ENCODE results near the gene ELMO3. TPM values are rescaled to one million over a fixed set of nuclear protein-coding genes. Genes with fewer than 3 reads are reported as not detected.

Gene ELMO3
- total and polyA plus RNA-seq, 2 donors, result 2.7 to 6.4 TPM

DNA sequence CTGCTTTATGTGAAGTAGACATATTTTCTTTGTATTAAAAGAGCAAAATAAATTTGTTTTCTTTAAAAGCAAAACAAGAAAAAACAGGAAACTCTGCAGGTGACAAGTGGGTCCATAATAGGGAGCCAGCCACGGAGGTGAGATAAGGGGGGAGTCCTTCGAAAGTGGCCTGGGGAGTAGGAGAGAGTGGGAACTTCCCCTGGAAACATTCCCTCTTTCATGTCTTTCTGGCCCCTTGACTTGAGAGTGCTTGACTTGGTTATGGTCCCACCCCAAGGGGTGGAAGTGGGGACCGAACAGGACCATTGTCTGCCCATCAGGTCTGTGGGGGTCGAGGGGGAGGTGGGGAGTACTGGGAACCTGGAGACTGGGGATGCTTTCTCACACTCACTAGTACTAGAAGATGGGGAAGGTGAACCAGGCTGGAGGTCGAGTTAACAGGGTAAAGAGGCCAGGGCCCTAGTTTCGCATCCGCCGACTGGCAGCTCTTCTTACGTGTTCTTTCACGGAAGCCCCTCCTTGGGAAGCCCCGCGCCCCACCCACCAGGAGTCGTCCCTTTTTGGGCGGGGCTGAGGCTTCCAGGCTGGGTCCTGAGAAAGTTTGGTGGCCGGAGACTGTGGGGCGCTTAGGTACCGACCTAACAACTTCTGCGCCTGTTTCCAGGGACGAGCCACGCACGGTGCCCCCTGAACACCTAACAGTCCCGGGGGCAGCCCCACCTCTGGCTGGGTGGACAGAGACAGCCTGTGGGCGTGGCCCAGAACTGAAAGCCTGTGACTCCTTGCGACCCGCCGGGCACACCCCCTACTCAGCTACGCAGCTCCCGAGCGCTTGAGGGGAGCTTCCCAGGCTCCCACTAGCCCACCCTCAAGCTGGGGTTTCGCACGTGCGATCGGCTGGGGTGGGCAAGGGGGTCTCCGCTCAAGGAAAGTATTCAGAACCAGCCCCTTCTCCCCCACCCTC lies 40.0 kb upstream of the ELMO3 start:
- H3K4me1 ChIP-seq (ENCODE audit: insufficient read depth), result peaks cover 3% of the 10 kb centered on the region

DNA sequence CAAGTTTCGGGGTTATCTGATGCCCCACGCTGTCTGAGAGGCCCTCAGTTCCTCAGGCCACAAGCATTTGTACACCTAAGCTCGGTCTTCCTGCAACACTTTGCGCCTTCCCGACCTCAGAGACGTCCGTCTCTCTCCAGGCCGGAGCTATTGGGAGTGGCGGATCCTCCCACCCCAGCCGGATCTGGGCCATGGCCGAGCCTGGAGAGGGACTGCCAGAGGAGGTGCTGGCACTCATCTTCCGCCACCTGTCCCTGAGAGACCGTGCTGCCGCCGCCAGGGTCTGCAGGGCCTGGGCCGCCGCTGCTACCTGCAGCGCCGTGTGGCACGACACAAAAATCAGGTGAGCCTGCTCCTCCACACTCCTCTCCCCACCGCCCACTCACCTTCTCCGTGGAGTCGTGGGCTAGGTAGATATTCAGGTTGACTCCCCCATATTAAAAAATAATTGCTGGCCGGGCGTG lies 37.3 kb upstream of the ELMO3 start:
- peaks cover 3% of the 10 kb centered on the region for H3K4me1 ChIP-seq (ENCODE audit: insufficient read depth)
- H3K36me3 ChIP-seq (ENCODE audit: insufficient read depth), result no peaks in the 10 kb centered on the region
- 50% methylated on average over 25 of the region's 25 CpGs for WGBS
- no peak for DNase-seq (ENCODE audit: extremely low spot score)
- H3K4me3 ChIP-seq (ENCODE audit: low read depth, low read length), result no peak overlapping the region
- H3K27ac ChIP-seq (ENCODE audit: low read depth), result no peak overlapping the region

More for the DNA sequence above, 40.0 kb upstream of the ELMO3 start:
- peak overlapping the region; percentile 57 for H3K27ac ChIP-seq (ENCODE audit: low read depth)
- H3K36me3 ChIP-seq (ENCODE audit: insufficient read depth), result no peaks in the 10 kb centered on the region
- no peak for DNase-seq (ENCODE audit: extremely low spot score)
- peak overlapping the region; percentile 82 for H3K4me3 ChIP-seq (ENCODE audit: low read depth, low read length)
- WGBS, result 6% methylated on average over 34 of the region's 34 CpGs

DNA sequence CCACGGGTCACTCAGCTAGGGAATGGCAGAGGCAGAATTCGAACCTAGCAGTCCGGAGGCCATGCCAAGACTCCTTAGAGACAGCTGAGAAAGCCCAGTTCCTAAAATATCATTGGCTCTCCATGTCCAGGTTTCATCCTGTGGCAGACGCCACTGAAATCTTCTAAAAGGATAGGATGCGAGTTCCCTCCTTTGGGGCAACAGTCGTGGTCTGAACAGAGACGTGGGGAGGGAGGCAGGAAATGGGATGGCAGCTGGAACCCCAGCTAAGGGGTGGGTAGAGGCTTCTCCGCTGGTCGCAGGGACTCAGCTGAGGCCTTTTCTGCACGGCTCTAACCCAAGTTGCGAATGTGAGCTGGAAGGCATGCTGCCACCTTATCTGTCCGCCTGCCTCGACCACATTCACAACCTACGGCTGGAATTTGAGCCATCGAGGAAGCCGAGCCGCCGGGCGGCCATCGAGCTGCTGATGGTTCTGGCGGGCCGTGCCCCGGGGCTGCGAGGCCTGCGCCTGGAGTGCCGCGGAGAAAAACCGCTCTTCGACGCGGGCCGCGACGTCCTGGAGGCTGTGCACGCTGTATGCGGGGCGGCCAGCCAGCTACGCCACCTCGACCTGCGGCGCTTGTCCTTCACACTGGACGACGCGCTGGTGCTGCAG lies 36.3 kb upstream of the ELMO3 start:
- 30% methylated on average over 44 of the region's 44 CpGs for WGBS
- no peak for DNase-seq (ENCODE audit: extremely low spot score)
- H3K4me3 ChIP-seq (ENCODE audit: low read depth, low read length), result no peak overlapping the region
- no peaks in the 10 kb centered on the region for H3K36me3 ChIP-seq (ENCODE audit: insufficient read depth)
- no peak overlapping the region for H3K27ac ChIP-seq (ENCODE audit: low read depth)
- peaks cover 3% of the 10 kb centered on the region for H3K4me1 ChIP-seq (ENCODE audit: insufficient read depth)

DNA sequence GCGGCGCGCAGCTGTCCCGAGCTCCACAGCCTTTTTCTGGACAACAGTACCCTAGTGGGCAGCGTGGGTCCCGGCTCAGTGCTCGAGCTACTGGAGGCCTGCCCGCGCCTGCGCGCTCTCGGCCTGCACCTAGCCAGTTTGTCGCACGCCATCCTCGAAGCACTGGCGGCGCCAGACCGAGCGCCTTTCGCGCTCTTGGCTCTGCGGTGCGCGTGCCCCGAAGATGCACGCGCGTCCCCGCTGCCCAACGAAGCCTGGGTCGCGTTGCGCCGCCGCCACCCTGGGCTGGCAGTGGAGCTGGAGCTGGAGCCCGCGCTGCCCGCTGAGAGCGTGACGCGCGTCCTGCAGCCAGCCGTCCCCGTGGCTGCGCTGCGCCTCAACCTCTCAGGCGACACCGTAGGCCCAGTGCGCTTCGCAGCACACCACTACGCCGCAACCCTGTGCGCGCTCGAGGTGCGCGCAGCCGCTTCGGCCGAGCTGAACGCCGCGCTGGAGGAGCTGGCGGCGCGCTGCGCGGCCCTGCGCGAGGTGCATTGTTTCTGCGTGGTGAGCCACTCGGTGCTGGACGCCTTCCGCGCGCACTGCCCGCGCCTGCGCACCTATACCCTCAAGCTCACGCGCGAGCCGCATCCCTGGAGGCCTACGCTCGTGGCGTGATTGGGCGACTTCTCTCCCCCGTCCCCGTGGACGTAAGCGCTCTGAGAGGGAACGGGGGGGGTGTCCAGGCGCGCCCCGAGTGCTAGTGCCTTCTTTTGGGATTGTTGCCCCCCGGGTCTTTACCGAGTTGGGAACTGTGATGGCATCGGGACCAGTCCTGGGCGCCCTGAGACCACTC lies 35.5 kb upstream of the ELMO3 start:
- DNase-seq (ENCODE audit: extremely low spot score), result no peak
- Histone ChIP-seq H3K4me3 (ENCODE audit: low read depth, low read length) (peak overlapping the region; percentile 20), H3K4me1 (ENCODE audit: insufficient read depth) (peaks cover 3% of the 10 kb centered on the region), H3K36me3 (ENCODE audit: insufficient read depth) (no peaks in the 10 kb centered on the region), H3K27ac (ENCODE audit: low read depth) (no peak overlapping the region)
- WGBS, result 7% methylated on average over 99 of the region's 99 CpGs

DNA sequence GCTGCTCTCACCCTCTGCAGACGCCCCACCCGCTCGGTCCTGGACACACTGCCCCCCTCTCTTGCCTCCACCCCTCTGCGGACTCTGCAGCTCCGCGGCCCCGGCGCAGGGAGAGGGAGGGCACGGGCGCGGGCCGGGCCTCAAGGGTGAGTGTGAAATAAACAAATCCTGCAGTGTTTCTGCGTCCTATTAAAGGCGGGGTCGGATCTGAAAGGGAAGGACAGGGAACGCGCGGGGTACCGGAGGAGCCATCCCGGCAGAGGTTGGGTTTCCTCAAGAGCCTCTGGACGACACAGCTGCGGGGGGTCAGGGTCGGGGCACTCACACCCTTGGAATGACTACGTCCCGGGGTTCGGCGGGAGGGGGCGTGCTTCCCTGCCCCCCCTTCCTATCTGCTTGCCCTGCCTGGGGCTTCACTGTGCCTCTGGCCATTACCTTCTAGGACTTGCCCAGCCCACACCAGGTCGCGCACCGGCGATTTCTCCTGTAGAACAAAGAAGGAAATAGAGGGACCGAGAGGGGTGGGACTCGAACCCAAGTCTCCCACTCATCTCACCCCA lies 34.9 kb upstream of the ELMO3 start:
- Histone ChIP-seq H3K4me1 (ENCODE audit: insufficient read depth) (peaks cover 3% of the 10 kb centered on the region), H3K36me3 (ENCODE audit: insufficient read depth) (no peaks in the 10 kb centered on the region), H3K27ac (ENCODE audit: low read depth) (no peak overlapping the region), H3K4me3 (ENCODE audit: low read depth, low read length) (peak overlapping the region; percentile 20)
- WGBS, result 1% methylated on average over 34 of the region's 34 CpGs
- no peak for DNase-seq (ENCODE audit: extremely low spot score)

DNA sequence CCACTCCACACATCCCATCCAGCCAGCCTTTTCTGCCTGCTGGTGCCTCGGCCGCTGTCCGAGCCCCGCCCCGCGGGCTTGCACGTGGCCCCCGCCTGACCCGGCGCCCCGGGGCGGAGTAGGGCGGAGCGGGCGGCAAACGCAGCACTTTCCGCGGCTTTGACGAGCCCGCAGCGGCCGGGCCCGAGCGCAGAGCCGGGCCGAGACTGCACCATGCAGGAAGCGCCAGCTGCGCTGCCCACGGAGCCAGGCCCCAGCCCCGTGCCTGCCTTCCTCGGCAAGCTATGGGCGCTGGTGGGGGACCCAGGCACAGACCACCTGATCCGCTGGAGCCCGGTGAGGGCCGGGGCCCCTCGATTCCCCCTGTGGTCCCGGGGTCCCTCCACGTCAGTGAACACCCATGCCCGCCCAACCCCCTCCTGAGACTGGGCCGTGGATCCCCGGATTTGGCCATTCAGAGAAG lies 34.3 kb upstream of the ELMO3 start, which contains the start of gene HSF4:
Gene HSF4, plus strand, starts transcription at position 147 of the 463 bp plus-strand sequence. Its CDS starts 67 bp downstream, at position 214.
- H3K27ac ChIP-seq (ENCODE audit: low read depth), result no peak within 1 kb of the TSS
- H3K4me1 ChIP-seq (ENCODE audit: insufficient read depth), result peaks cover 3% of the 10 kb centered on the region
- DNase-seq (ENCODE audit: extremely low spot score), result no peak
- H3K4me3 ChIP-seq (ENCODE audit: low read depth, low read length), result peak within 1 kb of the TSS; percentile 20
- H3K36me3 ChIP-seq (ENCODE audit: insufficient read depth), result no peaks in the 10 kb centered on the region
- 4% methylated on average over 41 of the region's 41 CpGs for WGBS

DNA sequence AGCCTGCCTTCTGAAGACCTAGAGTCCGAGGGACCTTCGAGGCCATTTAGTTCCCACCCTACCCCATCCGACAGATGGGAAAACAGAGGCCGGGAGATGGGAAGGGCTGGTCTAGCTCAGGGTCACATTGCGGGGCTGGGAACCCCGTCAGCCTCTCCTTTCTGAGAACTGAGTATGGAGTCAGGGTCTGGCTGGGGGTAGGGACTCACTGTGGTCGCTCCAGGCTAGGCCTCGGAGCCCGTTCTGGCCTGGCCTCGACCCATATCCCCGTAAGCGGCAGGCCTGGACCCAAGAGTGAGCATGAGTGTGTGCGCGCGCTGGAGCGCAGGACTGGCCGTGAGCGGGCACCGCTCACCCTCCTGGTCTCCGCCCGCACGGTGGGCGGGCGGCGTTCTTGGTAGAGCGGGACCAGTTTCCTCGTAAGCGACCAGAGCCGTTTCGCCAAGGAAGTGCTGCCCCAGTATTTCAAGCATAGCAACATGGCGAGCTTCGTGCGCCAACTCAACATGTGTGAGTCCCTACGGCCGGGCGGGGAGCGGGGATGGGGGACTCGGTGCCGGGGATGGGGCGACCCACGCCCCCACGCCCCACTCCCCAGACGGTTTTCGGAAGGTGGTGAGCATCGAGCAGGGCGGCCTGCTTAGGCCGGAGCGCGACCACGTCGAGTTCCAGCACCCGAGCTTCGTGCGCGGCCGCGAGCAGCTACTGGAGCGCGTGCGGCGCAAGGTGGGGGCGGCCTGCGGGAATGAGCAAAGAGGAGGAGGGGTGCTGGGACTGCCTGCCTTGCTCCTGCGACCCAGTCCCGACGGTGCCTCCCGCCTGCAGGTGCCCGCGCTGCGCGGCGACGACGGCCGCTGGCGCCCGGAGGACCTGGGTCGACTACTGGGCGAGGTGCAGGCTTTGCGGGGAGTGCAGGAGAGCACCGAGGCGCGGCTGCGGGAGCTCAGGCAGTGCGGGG lies 33.5 kb upstream of the ELMO3 start:
- H3K36me3 ChIP-seq (ENCODE audit: insufficient read depth), result no peaks in the 10 kb centered on the region
- no peak for DNase-seq (ENCODE audit: extremely low spot score)
- 15% methylated on average over 85 of the region's 85 CpGs for WGBS
- no peak overlapping the region for H3K27ac ChIP-seq (ENCODE audit: low read depth)
- H3K4me3 ChIP-seq (ENCODE audit: low read depth, low read length), result no peak overlapping the region
- peaks cover 3% of the 10 kb centered on the region for H3K4me1 ChIP-seq (ENCODE audit: insufficient read depth)

DNA sequence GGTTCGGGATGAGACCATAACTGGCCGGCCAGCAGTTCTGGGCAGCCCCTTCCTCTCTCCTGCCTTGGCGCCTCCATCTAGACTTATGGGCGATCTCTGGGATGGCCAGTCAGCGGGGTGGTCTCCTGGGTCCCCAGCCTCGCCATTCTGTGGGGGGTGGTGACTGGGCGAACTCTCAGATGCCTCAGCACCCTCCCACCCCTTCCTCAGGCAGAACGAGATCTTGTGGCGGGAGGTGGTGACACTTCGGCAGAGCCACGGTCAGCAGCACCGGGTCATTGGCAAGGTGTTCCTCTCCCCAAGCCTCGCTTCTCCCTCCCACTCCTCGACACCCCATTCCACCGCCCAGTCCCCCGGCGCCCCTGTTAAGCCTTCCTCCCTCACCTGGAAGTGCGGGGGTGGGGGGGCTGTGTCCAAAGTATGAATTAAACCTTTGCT lies 32.8 kb upstream of the ELMO3 start:
- WGBS, result 41% methylated on average over 18 of the region's 18 CpGs
- Histone ChIP-seq H3K27ac (ENCODE audit: low read depth) (no peak overlapping the region), H3K4me3 (ENCODE audit: low read depth, low read length) (no peak overlapping the region), H3K4me1 (ENCODE audit: insufficient read depth) (peaks cover 3% of the 10 kb centered on the region), H3K36me3 (ENCODE audit: insufficient read depth) (no peaks in the 10 kb centered on the region)
- DNase-seq (ENCODE audit: extremely low spot score), result no peak

DNA sequence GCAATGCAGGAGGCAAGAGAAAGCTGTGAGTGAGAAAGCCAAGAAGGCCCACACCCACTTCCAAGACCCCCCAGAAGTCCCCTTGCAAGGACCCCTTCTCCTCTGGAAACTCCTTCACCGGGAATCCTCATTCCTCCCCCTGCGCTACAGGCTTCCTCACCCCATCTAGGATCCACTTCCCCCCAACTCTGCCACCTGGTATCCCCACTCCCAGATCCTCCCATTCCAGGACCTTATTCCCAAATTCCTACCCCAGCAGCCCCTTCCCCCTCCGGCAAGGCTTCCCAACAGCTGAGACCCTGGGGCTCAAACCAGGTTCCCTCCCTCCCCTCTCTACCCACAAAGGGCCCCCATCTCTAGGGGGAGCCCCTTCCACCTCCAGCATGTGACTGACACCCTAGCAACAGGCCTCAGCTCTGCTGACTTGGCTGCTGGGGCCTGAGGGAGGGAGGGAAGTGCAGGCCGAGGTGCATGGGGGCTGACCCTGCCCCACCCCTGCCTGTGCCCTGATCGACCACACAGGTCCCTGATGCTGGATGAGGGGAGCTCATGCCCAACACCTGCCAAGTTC lies 32.2 kb upstream of the ELMO3 start:
- no peaks in the 10 kb centered on the region for H3K36me3 ChIP-seq (ENCODE audit: insufficient read depth)
- peaks cover 3% of the 10 kb centered on the region for H3K4me1 ChIP-seq (ENCODE audit: insufficient read depth)
- 81% methylated on average over 5 of the region's 5 CpGs for WGBS
- DNase-seq (ENCODE audit: extremely low spot score), result no peak
- no peak overlapping the region for H3K27ac ChIP-seq (ENCODE audit: low read depth)
- H3K4me3 ChIP-seq (ENCODE audit: low read depth, low read length), result no peak overlapping the region

DNA sequence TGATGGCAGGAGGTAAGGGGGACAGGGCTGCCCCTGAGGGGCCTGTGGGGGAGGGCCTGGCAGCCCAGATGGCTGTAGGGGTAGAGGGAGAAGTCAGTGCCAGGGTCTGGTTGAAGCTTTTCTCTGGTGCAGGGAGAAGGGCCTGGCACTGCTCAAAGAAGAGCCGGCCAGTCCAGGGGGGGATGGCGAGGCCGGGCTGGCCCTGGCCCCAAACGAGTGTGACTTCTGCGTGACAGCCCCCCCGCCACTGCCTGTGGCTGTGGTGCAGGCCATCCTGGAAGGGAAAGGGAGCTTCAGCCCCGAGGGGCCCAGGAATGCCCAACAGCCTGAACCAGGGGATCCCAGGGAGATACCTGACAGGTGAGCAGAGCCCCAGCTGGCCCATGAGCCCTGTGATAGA lies 31.3 kb upstream of the ELMO3 start:
- peaks cover 3% of the 10 kb centered on the region for H3K4me1 ChIP-seq (ENCODE audit: insufficient read depth)

DNA sequence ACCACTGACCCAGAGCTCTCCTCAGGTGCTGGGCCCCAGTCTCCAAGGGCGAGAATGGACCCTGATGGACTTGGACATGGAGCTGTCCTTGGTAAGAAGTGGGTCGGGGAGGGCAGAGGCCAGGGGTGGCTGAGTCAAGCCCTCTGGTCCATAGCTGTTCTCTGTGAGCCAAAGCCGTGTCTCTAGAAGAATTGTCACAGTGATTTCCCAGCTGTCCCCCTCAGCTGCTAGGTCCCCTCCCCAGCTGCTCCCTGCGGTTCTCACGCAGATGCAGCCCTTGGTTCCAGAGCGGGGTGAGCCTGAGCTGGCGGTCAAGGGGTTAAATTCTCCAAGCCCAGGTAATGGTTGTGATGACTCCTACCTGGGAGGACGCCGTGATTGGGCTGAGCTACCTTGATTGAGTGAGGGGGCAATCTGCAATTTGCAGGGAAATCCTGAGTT lies 29.9 kb upstream of the ELMO3 start:
- Histone ChIP-seq H3K4me1 (ENCODE audit: insufficient read depth) (no peaks in the 10 kb centered on the region), H3K36me3 (ENCODE audit: insufficient read depth) (no peaks in the 10 kb centered on the region), H3K4me3 (ENCODE audit: low read depth, low read length) (no peak overlapping the region), H3K27ac (ENCODE audit: low read depth) (no peak overlapping the region)
- no peak for DNase-seq (ENCODE audit: extremely low spot score)
- WGBS, result 58% methylated on average over 9 of the region's 9 CpGs

More for the DNA sequence above, 31.3 kb upstream of the ELMO3 start:
- Histone ChIP-seq H3K27ac (ENCODE audit: low read depth) (no peak overlapping the region), H3K4me3 (ENCODE audit: low read depth, low read length) (no peak overlapping the region), H3K36me3 (ENCODE audit: insufficient read depth) (no peaks in the 10 kb centered on the region)
- no peak for DNase-seq (ENCODE audit: extremely low spot score)
- WGBS, result 84% methylated on average over 7 of the region's 7 CpGs

Data from urinary bladder (tissue), 4 donors.